Spleen (tissue), 7 donors: ENCODE results near the gene ADCY10.

Source experiments
- POLR2A ChIP-seq, 3 donors: fragments of 450-650 bp; IDR thresholded peaks; one replicate each; pipeline ENCODE4 v1.5.1; 2017; ENCODE audit warnings: antibody characterized with exemption in 3 of 3, mild to moderate bottlenecking in 1 of 3
- POLR2AphosphoS5 ChIP-seq, 3 donors: sonication (generic); formaldehyde crosslinking; IDR thresholded peaks; one replicate each; pipeline ENCODE4 v1.5.1; 2017; ENCODE audit warnings: antibody characterized with exemption in 3 of 3
- TF ChIP-seq, protein P1 (sequence below), 11 experiments: fragments of 200-600 bp in 7 of 11; fragments of 450-650 bp in 4 of 11; sonication (generic) in 4 of 11; IDR thresholded peaks in 8 of 11; conservative IDR thresholded peaks in 3 of 11; 1 replicate in 7 of 11; 2 replicates in 4 of 11; pipeline versions ENCODE4 v1.4.0 to v1.8.0; 2016 to 2021; ENCODE audit warnings: antibody characterized with exemption in 11 of 11, inconsistent platforms in 4 of 11, mild to moderate bottlenecking in 1 of 11
- donor health status: DM: no; HTN: no; CAD: no; lungs with moderate emphysema.
- donor health status: DM: no; HTN: no; CAD: no.
- donor health status: DM: no; HTN: no; CAD: no.

DNA sequence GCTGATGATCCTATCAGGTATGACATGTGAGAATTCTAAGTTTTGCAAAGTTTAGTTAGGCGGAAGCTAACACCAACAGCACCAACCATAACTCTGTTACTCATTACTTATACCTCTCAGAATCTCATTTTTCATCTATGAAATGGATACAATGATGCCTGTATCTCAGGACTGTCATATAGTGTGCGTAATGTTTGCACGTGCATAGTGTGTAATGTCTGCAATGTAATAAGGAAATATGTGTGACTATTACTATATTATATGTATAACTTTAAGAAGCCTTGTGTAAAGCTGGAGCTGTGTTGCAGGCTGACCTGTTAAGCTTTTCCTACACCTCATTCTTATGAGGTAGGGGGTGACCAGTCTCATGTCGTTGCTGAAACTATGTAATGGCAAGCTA lies 13.0 kb downstream of the ADCY10 start:
- TF ChIP-seq, protein P1, sequence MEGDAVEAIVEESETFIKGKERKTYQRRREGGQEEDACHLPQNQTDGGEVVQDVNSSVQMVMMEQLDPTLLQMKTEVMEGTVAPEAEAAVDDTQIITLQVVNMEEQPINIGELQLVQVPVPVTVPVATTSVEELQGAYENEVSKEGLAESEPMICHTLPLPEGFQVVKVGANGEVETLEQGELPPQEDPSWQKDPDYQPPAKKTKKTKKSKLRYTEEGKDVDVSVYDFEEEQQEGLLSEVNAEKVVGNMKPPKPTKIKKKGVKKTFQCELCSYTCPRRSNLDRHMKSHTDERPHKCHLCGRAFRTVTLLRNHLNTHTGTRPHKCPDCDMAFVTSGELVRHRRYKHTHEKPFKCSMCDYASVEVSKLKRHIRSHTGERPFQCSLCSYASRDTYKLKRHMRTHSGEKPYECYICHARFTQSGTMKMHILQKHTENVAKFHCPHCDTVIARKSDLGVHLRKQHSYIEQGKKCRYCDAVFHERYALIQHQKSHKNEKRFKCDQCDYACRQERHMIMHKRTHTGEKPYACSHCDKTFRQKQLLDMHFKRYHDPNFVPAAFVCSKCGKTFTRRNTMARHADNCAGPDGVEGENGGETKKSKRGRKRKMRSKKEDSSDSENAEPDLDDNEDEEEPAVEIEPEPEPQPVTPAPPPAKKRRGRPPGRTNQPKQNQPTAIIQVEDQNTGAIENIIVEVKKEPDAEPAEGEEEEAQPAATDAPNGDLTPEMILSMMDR (IDR thresholded peaks at IDR 0.05 in 8 of 11, conservative IDR thresholded peaks at IDR 0.05 in 3 of 11): no peak
- TF ChIP-seq POLR2A (IDR thresholded peaks at IDR 0.05) (no peak), POLR2AphosphoS5 (IDR thresholded peaks at IDR 0.05) (no peak)
